Epithelial cell of proximal tubule (primary cell): ENCODE results near the gene CCDC24. TPM values are rescaled to one million over a fixed set of nuclear protein-coding genes. Genes with fewer than 3 reads are reported as not detected.

Source experiments
- DNase-seq: peaks from one replicate; pipeline ENCODE4 v3.0.0-alpha.2; 2011; ENCODE audit warnings: low read depth
- H3K4me3 ChIP-seq: 2 replicates; pipeline ENCODE4 v1.5.1; 2011; ENCODE audit warnings: low read depth, mild to moderate bottlenecking, low read length
- total RNA-seq: library from RNA; depleted of rRNA; stranded (reverse); fragments of >200 nt; gene quantifications from 2 replicates; pipeline ENCODE4 v1.2.3, GENCODE V29; 2015
- TF ChIP-seq, protein P1 (sequence below): conservative IDR thresholded peaks from 2 replicates; pipeline ENCODE4 v1.5.1; 2012; ENCODE audit warnings: low read depth, mild to moderate bottlenecking, low read length

Gene CCDC24
- total RNA-seq, 1 donor from 2014 or later: 6.6 TPM

DNA sequence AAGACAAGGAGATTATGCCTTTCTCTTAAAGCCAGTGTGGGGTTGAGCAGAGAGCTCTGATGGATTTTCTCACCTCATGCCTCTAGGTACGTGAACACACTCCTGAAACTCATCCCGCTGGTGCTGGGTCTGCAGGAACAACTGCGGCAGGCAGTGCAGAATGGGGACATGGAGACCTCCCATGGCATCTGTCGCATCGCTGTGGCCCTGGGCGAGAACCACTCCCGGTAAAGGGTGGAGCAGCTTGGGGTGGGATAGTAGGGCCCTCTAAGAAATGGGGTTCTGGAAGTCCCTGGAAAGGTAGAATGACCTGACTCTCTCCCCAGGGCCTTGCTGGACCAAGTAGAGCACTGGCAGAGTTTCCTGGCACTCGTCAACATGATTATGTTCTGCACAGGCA, 35.2 kb upstream of the CCDC24 start:
- no peak overlapping the region for H3K4me3 ChIP-seq
- TF ChIP-seq, protein P1, sequence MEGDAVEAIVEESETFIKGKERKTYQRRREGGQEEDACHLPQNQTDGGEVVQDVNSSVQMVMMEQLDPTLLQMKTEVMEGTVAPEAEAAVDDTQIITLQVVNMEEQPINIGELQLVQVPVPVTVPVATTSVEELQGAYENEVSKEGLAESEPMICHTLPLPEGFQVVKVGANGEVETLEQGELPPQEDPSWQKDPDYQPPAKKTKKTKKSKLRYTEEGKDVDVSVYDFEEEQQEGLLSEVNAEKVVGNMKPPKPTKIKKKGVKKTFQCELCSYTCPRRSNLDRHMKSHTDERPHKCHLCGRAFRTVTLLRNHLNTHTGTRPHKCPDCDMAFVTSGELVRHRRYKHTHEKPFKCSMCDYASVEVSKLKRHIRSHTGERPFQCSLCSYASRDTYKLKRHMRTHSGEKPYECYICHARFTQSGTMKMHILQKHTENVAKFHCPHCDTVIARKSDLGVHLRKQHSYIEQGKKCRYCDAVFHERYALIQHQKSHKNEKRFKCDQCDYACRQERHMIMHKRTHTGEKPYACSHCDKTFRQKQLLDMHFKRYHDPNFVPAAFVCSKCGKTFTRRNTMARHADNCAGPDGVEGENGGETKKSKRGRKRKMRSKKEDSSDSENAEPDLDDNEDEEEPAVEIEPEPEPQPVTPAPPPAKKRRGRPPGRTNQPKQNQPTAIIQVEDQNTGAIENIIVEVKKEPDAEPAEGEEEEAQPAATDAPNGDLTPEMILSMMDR: no peak
- DNase-seq: no peak

DNA sequence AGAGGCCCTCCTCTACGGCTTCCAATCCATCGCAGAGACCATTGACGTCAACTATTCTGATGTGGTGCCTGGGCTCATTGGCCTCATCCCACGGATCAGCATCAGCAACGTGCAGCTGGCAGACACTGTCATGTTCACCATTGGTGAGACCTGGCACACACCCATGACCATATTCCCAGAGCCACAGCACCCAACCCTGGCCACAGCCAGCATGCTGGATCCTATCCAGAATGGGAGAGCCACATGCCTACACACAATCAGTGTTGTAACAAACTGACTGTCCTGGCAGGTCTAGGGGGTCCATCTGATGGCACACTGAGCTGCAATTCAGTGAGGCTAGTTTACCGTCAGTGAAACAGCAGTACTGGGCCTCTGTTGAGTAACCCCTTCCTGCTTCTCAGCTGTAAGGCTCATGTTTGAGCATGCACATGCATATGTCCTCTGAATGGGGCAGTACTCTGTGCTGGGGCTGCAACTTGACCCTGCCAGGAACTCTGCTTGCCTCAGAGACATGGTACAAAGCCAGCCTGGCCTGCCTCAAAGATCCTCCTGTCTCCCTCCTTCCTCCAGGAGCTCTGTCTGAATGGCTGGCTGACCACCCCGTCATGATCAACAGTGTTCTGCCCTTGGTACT, 33.9 kb upstream of the CCDC24 start:
- TF ChIP-seq, protein P1: no peak
- no peak overlapping the region for H3K4me3 ChIP-seq
- DNase-seq: no peak

DNA sequence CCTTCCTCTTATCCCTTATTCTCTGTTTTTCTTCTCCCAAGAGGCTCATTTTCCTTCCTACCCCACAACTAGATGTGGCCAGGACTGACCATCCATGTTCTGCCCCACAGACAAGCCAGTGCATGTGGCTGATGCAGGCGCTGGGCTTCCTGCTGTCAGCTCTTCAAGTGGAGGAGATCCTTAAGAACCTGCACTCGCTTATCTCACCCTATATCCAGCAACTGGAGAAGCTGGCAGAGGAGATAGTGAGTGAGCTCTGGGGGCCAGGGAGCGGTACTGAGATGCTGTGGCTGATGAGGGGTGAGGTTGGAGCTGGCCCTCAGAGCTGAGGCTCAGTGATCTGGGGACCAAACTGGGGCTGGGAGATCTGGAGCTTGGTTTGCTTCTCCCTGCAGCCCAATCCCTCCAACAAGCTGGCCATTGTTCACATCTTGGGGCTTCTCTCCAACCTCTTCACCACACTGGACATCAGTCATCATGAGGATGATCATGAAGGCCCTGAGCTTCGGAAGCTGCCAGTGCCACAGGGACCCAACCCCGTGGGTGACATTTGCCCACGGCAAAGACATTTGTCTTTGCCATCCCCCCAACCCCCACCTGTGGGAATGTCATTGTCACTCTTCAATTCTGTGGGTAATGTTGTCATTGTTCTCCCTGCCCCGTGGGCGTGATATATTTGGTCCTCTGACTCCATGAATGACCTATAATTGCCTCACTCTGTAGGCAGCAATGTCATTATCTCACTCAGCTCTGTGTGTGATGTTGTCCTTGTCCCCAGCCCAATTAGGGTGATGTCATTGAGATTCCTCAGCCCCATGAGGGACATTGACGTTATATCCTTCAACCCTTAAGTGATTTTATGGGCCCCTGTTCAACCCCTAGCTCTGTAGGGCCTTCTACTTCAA, 32.8 kb upstream of the CCDC24 start:
- DNase-seq: no peak
- H3K4me3 ChIP-seq: no peak overlapping the region
- TF ChIP-seq, protein P1: no peak

DNA sequence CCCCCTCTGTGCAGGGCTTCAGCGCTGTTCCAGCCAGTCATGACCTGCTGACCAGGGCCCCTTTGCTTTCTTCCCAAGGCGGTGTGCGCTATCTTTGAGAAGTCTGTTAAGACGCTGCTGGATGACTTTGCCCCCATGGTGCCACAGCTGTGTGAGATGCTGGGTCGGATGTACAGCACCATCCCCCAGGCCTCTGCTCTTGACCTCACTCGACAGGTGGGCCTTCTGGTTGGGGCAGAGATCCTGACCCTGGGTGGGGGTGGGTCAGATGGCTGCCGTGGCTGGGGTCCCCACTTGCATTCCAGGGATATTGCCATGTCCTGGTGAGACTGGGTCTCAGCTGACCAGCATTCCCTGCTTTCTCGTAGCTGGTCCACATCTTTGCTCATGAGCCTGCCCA, 30.6 kb upstream of the CCDC24 start:
- H3K4me3 ChIP-seq: no peak overlapping the region
- no peak for DNase-seq
- TF ChIP-seq, protein P1: no peak

DNA sequence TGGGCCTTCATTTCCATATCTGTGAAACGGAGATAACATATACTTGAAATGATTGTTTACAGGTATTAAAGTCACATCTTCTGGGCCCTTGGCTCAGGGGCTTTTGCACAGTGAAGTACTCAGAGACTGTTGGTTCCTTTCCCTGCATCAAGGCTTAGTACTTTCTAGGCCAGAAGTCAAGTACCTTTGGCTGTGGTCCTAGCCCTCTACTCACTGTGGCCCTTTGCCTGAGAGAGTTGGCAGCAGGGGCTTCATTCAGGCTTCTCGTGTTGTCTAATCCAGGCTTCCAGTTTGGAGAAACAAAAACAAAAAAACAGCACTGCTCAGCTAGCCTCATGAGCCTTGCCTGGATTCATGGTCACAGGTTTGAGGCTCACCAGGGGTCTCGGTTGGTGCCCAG, 29.7 kb upstream of the CCDC24 start:
- TF ChIP-seq, protein P1: no peak
- DNase-seq: no peak
- H3K4me3 ChIP-seq: no peak overlapping the region

DNA sequence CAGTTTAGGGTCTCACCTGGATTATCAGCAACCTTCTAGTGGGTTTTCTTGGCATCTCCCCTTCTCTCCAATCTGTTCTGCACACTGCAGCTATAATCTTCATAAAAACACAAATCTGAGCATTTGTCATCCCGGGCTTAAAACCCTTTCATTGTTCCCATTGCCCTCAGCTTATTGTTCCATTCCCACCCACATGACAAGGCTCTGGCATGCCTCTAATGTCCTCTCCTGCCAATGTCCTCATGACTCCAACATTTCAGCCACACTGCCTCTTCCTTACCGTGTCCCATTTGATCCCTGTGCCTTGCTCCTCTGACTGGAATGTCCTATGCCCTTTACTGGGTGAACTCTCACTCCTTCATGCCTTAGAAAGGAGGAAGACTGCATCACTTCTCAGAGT, 29.1 kb upstream of the CCDC24 start:
- no peak for DNase-seq
- TF ChIP-seq, protein P1: no peak
- no peak overlapping the region for H3K4me3 ChIP-seq
